Upper lobe of left lung (tissue), 4 donors: ENCODE measurements around the gene VPS13D.

Experiments
- EP300 ChIP-seq, 4 donors: sonication (generic); formaldehyde crosslinking; IDR thresholded peaks; one replicate each; pipeline ENCODE4 v1.5.1; 2017; ENCODE audit warnings: antibody characterized with exemption in 4 of 4, control low read depth in 2 of 4
- POLR2A ChIP-seq, 4 donors: fragments of 450-650 bp; IDR thresholded peaks; one replicate each; pipeline ENCODE4 v1.5.1; 2016 to 2017; ENCODE audit warnings: antibody characterized with exemption in 4 of 4, mild to moderate bottlenecking in 2 of 4
- POLR2AphosphoS5 ChIP-seq, 2 donors: sonication (generic); formaldehyde crosslinking; IDR thresholded peaks; one replicate each; pipeline ENCODE4 v1.5.1; 2017; ENCODE audit warnings: antibody characterized with exemption in 2 of 2
- TF ChIP-seq, protein P1 (sequence below), 6 experiments: fragments of 450-650 bp in 4 of 6; fragments of 200-600 bp in 2 of 6; sonication (generic) in 2 of 6; IDR thresholded peaks; one replicate each; pipeline ENCODE4 v1.5.1; 2016 to 2019; ENCODE audit warnings: antibody characterized with exemption in 6 of 6

DNA sequence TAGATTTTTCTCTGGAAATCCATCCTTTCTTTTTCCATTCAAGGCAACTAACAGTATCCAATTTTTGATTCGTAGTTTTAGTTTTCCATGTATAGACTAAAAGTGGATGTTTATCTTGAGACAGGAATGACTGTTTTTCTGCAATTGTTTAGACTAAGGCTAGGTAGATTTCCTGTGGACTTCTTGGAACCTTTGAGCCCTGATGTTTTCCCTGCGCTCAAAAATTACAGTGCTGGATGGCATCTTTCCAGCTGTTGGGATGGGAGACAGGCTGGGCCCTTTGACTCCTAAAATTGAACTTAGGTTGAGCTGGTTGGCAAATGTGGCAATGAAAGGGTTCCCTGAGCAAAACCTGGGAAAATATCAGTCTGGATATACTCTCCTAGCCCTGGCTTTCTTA is 207.8 kb downstream of the VPS13D start:
- TF ChIP-seq POLR2A (IDR thresholded peaks at IDR 0.05) (no peak), EP300 (IDR thresholded peaks at IDR 0.05) (no peak), POLR2AphosphoS5 (IDR thresholded peaks at IDR 0.05) (no peak)
- TF ChIP-seq, protein P1, sequence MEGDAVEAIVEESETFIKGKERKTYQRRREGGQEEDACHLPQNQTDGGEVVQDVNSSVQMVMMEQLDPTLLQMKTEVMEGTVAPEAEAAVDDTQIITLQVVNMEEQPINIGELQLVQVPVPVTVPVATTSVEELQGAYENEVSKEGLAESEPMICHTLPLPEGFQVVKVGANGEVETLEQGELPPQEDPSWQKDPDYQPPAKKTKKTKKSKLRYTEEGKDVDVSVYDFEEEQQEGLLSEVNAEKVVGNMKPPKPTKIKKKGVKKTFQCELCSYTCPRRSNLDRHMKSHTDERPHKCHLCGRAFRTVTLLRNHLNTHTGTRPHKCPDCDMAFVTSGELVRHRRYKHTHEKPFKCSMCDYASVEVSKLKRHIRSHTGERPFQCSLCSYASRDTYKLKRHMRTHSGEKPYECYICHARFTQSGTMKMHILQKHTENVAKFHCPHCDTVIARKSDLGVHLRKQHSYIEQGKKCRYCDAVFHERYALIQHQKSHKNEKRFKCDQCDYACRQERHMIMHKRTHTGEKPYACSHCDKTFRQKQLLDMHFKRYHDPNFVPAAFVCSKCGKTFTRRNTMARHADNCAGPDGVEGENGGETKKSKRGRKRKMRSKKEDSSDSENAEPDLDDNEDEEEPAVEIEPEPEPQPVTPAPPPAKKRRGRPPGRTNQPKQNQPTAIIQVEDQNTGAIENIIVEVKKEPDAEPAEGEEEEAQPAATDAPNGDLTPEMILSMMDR (IDR thresholded peaks at IDR 0.05): no peak
